Activated T-cell treated with anti-CD3 and anti-CD28 coated beads for 1 hour (primary cell): ENCODE data around the gene ATAD2B.
"Not testable (repeated sequence)": the region's sequence is repeated elsewhere in the genome, so short reads cannot be mapped to it uniquely, and the experiment has no call there.

Experiments
- DNase-seq: peaks from one replicate; pipeline ENCODE4 v3.0.0-alpha.2; 2020; ENCODE audit warnings: low read depth

ATAD2B gene

GRCh38 chr2:23745068-23745725 is 181.7 kb downstream of the ATAD2B start:
- DNase-seq = no peak

GRCh38 chr2:23736783-23737182 is 190.1 kb downstream of the ATAD2B start:
- DNase-seq = not testable (repeated sequence)

DNA sequence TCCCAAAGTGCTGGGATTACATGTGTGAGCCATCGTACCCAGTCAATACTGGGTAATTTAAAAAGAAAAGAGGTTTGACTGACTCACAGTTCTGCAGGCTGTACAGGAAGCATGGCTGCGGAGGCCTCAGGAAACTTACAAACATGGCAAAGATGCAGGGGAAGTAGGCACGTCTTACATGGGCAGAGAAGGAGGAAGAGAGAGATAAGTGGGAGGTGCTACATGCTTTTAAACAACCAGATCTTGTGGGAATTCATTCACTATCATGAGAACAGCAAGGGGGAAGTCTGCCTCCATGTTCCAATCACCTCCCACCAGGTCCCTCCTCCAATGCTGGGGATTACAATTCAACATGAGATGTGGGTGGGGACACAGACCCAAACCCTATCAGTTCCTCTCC is 192.5 kb downstream of the ATAD2B start:
- DNase-seq = no peak

DNA sequence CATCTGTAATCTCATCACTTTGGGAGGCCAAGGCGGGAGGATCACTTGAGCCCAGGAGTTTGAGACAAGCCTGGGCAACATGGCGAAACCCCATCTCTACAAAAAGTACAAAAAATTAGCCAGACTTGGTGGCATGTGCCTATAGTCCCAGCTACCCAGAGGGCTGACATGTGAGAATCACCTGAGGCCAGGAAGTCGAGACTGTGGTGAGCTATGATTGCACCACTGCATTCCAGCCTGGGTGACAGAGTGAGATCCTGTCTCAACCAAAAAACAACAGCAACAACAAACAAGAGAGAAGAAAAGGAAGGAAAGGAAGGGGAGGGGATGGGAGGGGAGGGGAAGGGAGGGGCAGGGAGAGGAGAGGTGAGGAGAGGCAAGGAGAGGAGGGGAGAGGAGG is 203.9 kb downstream of the ATAD2B start:
- DNase-seq = not testable (repeated sequence)

- DNase-seq = no peak
These were observed 204.7 kb downstream of the ATAD2B start for GRCh38 chr2:23722255-23722654.

- DNase-seq = no peak
These were observed 205.5 kb downstream of the ATAD2B start for GRCh38 chr2:23721454-23721826.

GRCh38 chr2:23720705-23721453 is 206.0 kb downstream of the ATAD2B start:
- no peak for DNase-seq

DNA sequence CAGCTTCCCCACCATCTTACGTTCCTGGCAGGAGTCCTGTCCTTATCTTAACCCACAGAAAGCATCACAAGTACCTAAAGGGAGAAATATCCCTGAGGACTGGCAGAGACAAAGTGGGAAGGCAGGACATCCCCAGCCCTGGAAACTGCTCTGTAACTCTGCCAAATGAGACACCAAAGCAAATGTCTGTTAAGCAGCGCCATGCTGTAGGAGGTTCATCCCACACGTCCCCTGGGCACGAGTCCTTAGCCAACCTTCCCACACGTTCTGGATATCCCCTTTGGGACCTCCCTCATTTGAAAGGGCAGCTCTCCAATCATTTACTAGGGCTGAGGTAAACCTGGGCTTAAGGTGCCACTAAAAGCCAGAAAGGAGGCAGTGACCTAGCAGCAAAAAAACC is 207.2 kb downstream of the ATAD2B start:
- no peak for DNase-seq

DNA sequence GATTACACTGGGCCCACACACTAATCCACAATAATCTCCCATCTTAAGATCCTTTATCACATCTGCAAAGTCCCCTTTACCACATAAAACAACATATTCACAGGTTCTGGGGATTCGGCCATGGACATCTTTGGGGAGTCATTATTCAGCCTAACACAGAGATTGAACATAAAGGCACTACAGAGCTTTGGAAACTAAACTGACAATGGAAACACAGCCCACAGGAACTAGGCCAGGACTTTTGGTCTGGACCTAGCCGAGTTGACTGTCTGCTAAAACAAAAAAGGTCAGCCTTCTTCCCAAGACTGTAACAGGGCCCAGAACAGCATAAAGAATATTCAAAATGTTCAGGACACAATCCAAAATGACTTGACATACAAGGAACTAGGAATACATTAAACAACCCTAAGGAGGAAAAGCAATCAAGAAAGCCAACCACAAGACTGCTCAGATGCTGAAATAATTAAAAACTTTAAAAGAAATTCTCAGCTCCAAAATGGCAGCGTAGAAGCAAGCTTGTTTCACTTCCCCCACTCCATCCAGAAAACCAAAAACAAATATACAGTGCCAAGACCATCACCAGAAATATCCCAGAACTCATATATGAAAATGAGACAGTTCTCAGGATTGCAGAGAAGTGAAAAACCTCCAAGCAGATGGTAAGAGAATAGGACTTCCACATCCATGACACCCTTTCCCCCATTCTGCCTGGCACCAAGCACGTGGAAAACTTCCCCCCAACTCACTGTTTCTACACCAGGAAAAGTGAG is 207.8 kb downstream of the ATAD2B start:
- no peak for DNase-seq

- no peak for DNase-seq
These were observed 213.6 kb downstream of the ATAD2B start for GRCh38 chr2:23713351-23713750.

DNA sequence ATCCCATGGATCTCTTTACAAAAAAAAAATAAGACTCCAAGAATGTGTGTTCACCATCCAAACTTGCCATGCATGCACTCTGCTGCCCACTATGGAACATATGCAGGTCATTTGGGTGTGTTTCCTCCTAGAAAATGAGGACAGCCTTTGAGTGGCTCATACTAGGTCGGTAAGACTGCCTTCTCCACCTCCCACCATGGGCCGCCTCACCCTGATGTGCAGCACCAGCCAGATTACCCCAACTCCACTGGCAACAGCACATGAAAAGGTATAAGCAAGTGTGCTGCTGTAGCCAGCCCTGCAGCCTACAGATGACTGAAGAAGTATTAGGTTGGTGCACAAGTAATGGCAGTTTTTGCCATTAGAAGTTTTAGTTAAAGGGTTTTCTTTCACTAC is 214.2 kb downstream of the ATAD2B start:
- no peak for DNase-seq

DNA sequence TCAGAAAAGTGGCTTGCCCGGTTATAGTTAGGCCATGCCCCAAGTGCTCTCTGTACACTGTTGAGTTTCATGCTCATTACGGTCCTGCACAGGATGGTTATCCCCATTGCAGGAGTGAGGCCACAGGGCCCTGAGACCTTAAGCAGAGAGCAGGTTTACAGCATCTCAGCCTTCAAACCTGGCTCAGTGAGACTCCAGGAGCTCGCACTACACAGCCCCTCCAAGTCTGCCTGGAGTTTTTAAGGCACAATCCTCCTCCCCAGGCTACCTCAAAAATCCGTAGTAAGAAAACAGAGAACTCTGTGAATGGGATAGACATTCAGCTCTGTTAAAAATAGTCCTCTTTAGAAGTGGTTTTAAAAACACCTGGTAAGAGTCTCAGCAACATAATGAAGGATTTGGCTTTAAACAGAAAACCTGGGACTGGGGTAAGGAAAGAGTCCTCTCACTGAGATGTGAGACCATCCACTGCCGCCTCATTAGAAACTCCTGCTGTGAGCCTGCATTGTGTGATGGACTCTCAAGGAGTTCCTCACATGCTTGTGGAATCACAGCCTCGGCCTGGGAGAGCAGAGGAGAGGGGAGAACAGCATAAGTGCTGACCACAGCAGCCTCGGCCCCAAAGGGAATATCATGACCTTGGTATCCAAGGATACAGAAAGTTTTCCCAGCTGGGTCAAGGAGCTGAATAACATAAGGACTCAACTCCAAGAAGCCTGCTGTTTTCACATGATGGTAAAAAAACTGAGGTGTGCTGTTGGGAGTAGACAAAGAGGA is 214.8 kb downstream of the ATAD2B start:
- no peak for DNase-seq

GRCh38 chr2:23709311-23709710 is 217.6 kb downstream of the ATAD2B start:
- DNase-seq = no peak

DNA sequence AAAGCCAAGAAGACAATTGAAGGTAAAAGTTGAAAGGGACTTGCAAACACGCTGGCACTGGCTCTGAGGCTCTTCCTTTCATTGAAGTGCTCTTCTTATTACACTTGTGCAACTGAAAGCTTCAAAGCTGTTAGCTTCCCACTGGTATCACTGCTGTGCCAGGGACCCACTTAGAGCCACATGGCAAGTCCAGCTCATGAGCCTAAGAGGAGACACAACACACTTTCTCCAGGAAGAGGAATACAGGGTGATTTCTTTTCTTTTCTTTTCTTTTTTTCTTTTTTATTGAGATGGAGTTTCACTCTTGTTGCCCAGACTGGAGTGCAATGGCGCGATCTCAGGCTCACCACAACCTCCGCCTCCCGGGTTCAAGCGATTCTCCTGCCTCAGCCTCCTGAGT is 218.2 kb downstream of the ATAD2B start:
- DNase-seq = no peak

DNA sequence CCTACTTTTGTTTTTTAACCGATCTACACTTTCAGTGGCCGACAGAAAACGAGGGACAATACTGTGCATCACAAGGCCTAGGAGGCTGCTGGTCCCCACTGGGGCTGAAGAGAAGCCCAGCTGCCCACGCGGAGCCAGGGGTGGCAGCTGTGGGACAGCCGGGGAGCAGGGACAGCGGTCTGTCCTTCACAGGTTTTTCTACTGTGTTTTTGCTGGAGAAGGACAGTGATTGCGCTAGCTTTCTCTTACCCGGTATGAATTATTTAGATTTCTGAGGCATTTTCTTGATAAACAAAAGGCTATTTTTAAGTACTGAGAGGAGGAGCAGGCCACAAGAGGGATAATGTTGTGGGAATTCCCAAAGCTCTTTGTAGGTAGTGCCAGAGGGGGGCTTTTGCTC is 219.8 kb downstream of the ATAD2B start:
- DNase-seq = no peak

DNA sequence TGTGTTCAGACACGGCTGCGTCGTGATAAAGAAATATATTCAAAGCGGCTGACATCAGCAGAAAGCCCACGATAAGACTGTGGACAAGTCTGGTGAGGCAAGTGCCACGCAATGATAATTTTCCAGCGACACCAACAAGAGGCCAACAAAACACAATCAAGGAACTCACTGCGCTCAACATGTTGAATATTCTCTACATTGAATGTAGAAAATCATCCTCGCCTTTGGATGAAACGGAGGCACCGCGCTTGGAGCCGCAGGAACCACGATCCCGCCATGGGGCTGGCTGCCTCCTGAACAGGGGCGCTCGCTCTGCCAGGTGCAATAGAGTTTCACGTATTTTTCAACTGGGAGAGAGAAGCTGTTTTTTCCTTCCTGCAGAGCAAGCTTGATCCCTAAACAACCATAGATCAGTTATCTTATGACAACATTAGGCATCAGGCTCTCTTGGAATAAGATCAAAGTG is 220.3 kb downstream of the ATAD2B start:
- no peak for DNase-seq

GRCh38 chr2:23705771-23706612 is 220.9 kb downstream of the ATAD2B start:
- no peak for DNase-seq

DNA sequence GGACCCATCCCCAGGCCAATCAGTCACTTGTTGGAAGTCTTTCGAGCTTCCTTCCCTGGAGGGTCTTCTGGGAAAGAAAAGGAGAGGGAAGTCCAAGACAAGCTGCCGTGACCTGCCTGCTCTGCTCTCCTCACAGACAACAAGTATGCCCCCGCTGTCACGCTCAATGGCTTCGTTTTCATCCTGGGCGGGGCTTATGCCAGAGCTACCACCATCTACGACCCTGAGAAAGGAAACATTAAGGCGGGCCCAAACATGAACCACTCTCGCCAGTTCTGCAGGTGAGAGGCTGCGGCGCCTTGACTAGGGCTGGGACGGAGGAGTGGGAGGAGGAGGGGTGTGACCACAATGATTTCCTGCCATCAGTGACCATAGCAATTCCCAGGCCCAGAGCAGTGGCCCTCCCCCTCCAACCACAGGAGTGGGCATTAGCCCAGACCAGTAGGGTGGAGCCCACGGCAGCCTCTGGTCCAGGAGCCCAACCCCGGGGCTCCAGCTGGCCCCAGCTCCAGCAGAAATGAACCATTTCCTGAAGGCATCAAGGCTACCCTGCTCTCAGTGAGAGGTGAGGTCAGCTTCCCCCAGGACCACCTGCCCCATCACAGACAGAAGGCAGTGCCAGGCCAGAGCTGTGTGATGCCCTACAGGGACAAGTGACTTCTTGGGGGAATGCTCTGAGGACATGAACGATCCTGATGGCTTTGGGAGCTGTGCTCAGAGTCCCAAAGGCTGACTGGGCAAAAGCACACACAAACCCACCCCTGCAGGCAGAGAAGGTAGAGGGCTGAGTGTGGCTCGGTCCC is 223.1 kb downstream of the ATAD2B start:
- DNase-seq = no peak

- DNase-seq = no peak
These were observed 223.8 kb downstream of the ATAD2B start for GRCh38 chr2:23703037-23703582.

DNA sequence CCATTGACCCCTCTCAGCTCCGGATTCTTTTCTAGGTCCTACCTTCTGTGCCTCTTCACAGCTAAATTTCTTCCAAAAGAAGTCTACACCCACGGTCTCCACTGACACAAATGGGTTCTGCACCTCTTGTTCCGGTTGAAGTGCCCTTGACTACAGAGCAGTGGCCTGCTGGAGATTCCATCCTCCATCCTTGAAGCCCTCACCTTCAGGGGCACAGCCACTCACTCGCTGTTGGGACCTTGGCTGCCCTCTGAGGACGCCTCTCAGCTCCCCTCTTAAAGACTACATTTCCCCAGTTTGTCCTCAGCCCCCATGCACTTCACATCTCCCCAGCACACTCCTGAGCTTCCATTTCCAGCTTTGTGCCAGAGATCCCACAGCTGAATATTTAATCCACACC is 226.3 kb downstream of the ATAD2B start:
- no peak for DNase-seq
